Measurements from ENCODE around the gene KLF13.

KLF13 gene

GRCh38 chr15:31390777-31391486 lies 64.3 kb downstream of the KLF13 start:
- H3K27ac ChIP-seq = no peak overlapping the region
- TF ChIP-seq CTCF (conservative IDR thresholded peaks at IDR 0.05) (no peak), ZFX (IDR thresholded peaks at IDR 0.05) (no peak)

GRCh38 chr15:31391687-31392671 lies 65.3 kb downstream of the KLF13 start:
- peak; percentile 37; the same call in 1 of the 2 replicates for TF ChIP-seq ZFX (IDR thresholded peaks at IDR 0.05)
- no peak for TF ChIP-seq CTCF (conservative IDR thresholded peaks at IDR 0.05)
- H3K27ac ChIP-seq = peak overlapping the region; percentile 65

GRCh38 chr15:31392761-31393401 lies 66.2 kb downstream of the KLF13 start:
- TF ChIP-seq CTCF (conservative IDR thresholded peaks at IDR 0.05) (no peak), ZFX (IDR thresholded peaks at IDR 0.05) (no peak)
- H3K27ac ChIP-seq = peak overlapping the region; percentile 65; the same call in 1 of the 2 replicates

GRCh38 chr15:31393444-31394091 lies 66.9 kb downstream of the KLF13 start:
- no peak overlapping the region for H3K27ac ChIP-seq
- TF ChIP-seq CTCF (conservative IDR thresholded peaks at IDR 0.05) = no peak

GRCh38 chr15:31396881-31397560 lies 70.4 kb downstream of the KLF13 start:
- no peak for TF ChIP-seq CTCF (conservative IDR thresholded peaks at IDR 0.05)
- TF ChIP-seq ZFX (IDR thresholded peaks at IDR 0.05) = no peak
- H3K27ac ChIP-seq = peak overlapping the region; percentile 87

GRCh38 chr15:31397851-31398661 lies 71.4 kb downstream of the KLF13 start:
- peak overlapping the region; percentile 87 for H3K27ac ChIP-seq
- peak; percentile 62; the same call in 1 of the 2 replicates for TF ChIP-seq ZFX (IDR thresholded peaks at IDR 0.05)
- TF ChIP-seq CTCF (conservative IDR thresholded peaks at IDR 0.05) = no peak
